Prostate gland (tissue), 2 donors: ENCODE results near the gene XXYLT1. TPM values are rescaled to one million over a fixed set of nuclear protein-coding genes. Genes with fewer than 3 reads are reported as not detected.

ENCODE experiments used
- DNase-seq: peaks from one replicate; pipeline ENCODE4 v3.0.0-alpha.2; 2019; ENCODE audit warnings: low spot score
- H3K27ac ChIP-seq, 2 donors: fragments of 200-600 bp; sonication (generic); 2 replicates each; pipeline ENCODE4 v1.5.1; 2017 to 2019
- H3K27me3 ChIP-seq: fragments of 200-600 bp; sonication (generic); replicated peaks from 2 replicates; pipeline ENCODE4 v1.5.1; 2019; ENCODE audit not compliant: insufficient read depth
- H3K36me3 ChIP-seq, 2 donors: fragments of 200-600 bp; sonication (generic); 1 replicate in 1 of 2; 2 replicates in 1 of 2; pipeline versions ENCODE4 v1.5.1 to v1.8.1; 2017 to 2019
- H3K4me1 ChIP-seq: fragments of 200-600 bp; sonication (generic); replicated peaks from 2 replicates; pipeline ENCODE4 v1.5.1; 2019
- H3K4me3 ChIP-seq, 2 donors: fragments of 200-600 bp; sonication (generic); 2 replicates each; pipeline ENCODE4 v1.5.1; 2017 to 2019
- H3K9me3 ChIP-seq: fragments of 200-600 bp; sonication (generic); 2 replicates; pipeline ENCODE4 v1.5.1; 2017
- CTCF ChIP-seq, 4 experiments: fragments of 200-600 bp in 2 of 4; fragments of 450-650 bp in 2 of 4; sonication (generic) in 2 of 4; IDR thresholded peaks; 1 replicate in 3 of 4; 2 replicates in 1 of 4; pipeline ENCODE4 v1.5.1; 2016 to 2019; ENCODE audit warnings: antibody characterized with exemption in 4 of 4, mild to moderate bottlenecking in 2 of 4, moderate library complexity in 2 of 4
- POLR2A ChIP-seq: fragments of 450-650 bp; IDR thresholded peaks from one replicate; pipeline ENCODE4 v1.6.1; 2016; ENCODE audit warnings: antibody characterized with exemption, mild to moderate bottlenecking
- POLR2AphosphoS5 ChIP-seq: sonication (generic); formaldehyde crosslinking; IDR thresholded peaks from one replicate; pipeline ENCODE4 v1.6.1; 2017; ENCODE audit warnings: antibody characterized with exemption
- WGBS: methylation state at CpG from one replicate; pipeline ENCODE4 v1.1.5; 2018; 5-methylcytosine and 5-hydroxymethylcytosine counted together
- intact Hi-C: fragments of 100-400 bp; cut with DNase I; formaldehyde crosslinking; loops from one replicate; pipeline ENCODE4 v1.14.2; 2022
- total RNA-seq, 2 donors: library from RNA; depleted of rRNA; stranded (reverse); fragments of >200 nt; gene quantifications; one replicate each; pipeline ENCODE4 v1.1.0, GENCODE V29; 2016

Gene XXYLT1
- total RNA-seq, 2 donors from 2014 or later = 14.9 to 22.7 TPM

- intact Hi-C loops = loop anchor here (5.0 kb wide), 1 partner anchor 37 kb away; no protein-coding TSS in a partner anchor
- H3K4me1 ChIP-seq = peaks cover 5% of the 10 kb centered on the region
- TF ChIP-seq CTCF (IDR thresholded peaks at IDR 0.05) (no peak), POLR2AphosphoS5 (no peak), POLR2A (no peak)
- WGBS = 88% methylated on average over 31 of the region's 31 CpGs
- H3K4me3 ChIP-seq = no peak overlapping the region
- H3K27ac ChIP-seq = no peak overlapping the region
- DNase-seq = no peak
- H3K36me3 ChIP-seq = no peaks in the 10 kb centered on the region
- no peaks in the 10 kb centered on the region for H3K9me3 ChIP-seq
- no peaks in the 10 kb centered on the region for H3K27me3 ChIP-seq
Observed at GRCh38 chr3:195114786-195115599, 156.0 kb downstream of the XXYLT1 start.

GRCh38 chr3:195113536-195114425, 157.2 kb downstream of the XXYLT1 start:
- WGBS = 70% methylated on average over 14 of the region's 14 CpGs
- Histone ChIP-seq H3K4me1 (peaks cover 5% of the 10 kb centered on the region), H3K9me3 (no peaks in the 10 kb centered on the region), H3K36me3 (no peaks in the 10 kb centered on the region), H3K27me3 (no peaks in the 10 kb centered on the region), H3K4me3 (no peak overlapping the region), H3K27ac (no peak overlapping the region)
- TF ChIP-seq POLR2AphosphoS5 (no peak), CTCF (IDR thresholded peaks at IDR 0.05) (no peak), POLR2A (no peak)
- intact Hi-C loops = no loop called here
- DNase-seq = no peak

GRCh38 chr3:195113048-195113447, 157.9 kb downstream of the XXYLT1 start:
- Histone ChIP-seq H3K36me3 (no peaks in the 10 kb centered on the region), H3K27me3 (no peaks in the 10 kb centered on the region), H3K27ac (no peak overlapping the region), H3K4me1 (peaks cover 5% of the 10 kb centered on the region), H3K4me3 (no peak overlapping the region), H3K9me3 (no peaks in the 10 kb centered on the region)
- no peak for DNase-seq
- intact Hi-C loops = no loop called here
- WGBS = 87% methylated on average over 14 of the region's 14 CpGs
- TF ChIP-seq POLR2AphosphoS5 (no peak), POLR2A (no peak), CTCF (IDR thresholded peaks at IDR 0.05) (no peak)

- Histone ChIP-seq H3K36me3 (no peaks in the 10 kb centered on the region), H3K4me1 (peaks cover 5% of the 10 kb centered on the region), H3K27me3 (no peaks in the 10 kb centered on the region), H3K9me3 (no peaks in the 10 kb centered on the region), H3K4me3 (no peak overlapping the region), H3K27ac (no peak overlapping the region)
- TF ChIP-seq POLR2AphosphoS5 (no peak), CTCF (IDR thresholded peaks at IDR 0.05) (no peak), POLR2A (no peak)
- intact Hi-C loops = no loop called here
- 91% methylated on average over 20 of the region's 22 CpGs for WGBS
- DNase-seq = no peak
Observed at GRCh38 chr3:195112361-195112791, 158.6 kb downstream of the XXYLT1 start.
